ENCODE measurements around the gene FYB1.

GRCh38 chr5:39219437-39219836 lies at the start of gene FYB1:
- TF ChIP-seq CTCF (conservative IDR thresholded peaks at IDR 0.05) (no peak), EZH2 (IDR thresholded peaks at IDR 0.05; ENCODE audit: low read depth) (no peak)
